GM19438 (cell line): Measurements from ENCODE around the gene GCLM.
"Not testable (repeated sequence)": the region's sequence is repeated elsewhere in the genome, so short reads cannot be mapped to it uniquely, and the experiment has no call there.

Source experiments
- ATAC-seq: cut with Tn5 transposase; IDR thresholded peaks from one replicate; pipeline ENCODE4 v1.9.1; 2021; ENCODE audit warnings: low read depth; ENCODE audit not compliant: unreplicated experiment

The GCLM gene

GRCh38 chr1:93899543-93900207 is 9.6 kb downstream of the GCLM start:
- no peak for ATAC-seq

DNA sequence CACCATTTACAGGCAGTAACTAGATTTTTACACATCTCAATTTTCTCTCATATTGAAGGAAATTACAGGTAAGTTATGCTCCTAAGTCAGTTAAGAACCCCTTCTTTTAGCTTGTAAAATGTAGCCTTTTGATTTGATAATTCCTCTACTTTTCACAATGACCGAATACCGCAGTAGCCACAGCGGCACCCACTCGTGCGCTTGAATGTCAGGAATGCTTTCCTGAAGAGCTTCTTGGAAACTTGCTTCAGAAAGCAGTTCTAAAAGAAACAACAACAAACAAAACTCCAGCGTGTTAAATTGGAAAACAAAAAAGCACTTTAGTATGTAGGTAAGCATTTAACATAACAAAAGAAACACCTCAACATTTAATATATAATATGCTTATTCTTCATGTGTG is 20.3 kb downstream of the GCLM start:
- no peak for ATAC-seq

DNA sequence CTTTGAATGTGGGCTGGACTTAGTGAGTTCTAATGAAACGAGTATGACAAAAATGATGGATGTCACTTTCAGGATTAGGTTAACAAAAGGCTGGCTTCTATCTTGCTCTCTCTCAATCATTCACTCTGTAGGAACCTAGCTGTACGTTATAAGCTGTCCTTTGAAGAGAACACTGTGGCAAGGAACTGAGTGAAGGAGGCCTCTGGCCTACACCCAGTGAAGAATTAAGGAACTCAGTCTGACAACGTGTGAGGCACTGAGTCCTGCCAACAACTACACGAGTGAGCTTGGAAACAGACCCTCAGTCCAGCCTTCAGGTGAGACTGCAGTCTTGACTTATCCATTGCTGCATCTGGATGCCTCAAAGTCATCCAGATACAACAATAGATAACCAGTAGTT is 27.0 kb downstream of the GCLM start:
- no peak for ATAC-seq

DNA sequence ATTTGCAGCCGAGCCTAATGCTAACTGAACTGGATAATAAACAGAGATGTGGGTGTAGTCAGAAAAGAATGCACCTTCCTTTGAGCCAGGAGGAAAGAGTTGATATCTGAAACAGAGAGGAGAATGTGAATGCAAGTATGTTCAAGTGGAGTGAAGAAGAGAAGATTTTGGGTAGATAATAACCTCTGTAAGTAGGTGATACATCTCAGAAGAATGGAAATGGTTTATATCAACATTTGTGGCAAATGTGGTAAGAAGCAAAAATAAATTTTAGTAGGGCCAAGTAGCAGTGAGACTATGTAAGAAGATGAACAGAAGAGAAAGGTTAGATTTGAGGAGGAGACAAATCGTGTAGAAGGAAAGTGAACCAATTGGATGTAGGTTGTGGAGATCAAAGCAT is 28.5 kb downstream of the GCLM start:
- no peak for ATAC-seq

- peak; percentile 97 for ATAC-seq
Observed at GRCh38 chr1:93878889-93879586, 30.2 kb downstream of the GCLM start, which contains the start of gene DNTTIP2. Gene DNTTIP2, minus strand, starts transcription at chr1:93879206. Its CDS starts 58 bp downstream, at chr1:93879148.

DNA sequence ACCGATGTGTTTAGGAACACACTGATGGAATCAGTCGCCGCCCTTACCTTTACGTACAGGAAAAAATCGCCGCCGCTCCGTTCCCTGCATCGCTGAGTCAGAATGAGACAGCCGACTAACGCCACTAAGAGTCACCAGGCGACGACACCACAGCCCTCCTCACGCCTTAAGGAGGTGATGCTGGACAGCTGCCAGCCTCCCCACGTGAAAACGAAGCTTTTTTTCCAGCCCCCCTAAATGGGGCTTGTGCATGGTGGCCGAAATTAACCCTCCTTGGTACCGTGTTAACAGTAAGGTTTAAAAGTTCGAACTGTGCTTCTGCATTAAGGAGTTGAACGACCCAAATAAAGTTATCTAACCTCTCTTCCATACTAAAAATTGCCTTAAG is 30.7 kb downstream of the GCLM start:
- peak; percentile 46 for ATAC-seq

DNA sequence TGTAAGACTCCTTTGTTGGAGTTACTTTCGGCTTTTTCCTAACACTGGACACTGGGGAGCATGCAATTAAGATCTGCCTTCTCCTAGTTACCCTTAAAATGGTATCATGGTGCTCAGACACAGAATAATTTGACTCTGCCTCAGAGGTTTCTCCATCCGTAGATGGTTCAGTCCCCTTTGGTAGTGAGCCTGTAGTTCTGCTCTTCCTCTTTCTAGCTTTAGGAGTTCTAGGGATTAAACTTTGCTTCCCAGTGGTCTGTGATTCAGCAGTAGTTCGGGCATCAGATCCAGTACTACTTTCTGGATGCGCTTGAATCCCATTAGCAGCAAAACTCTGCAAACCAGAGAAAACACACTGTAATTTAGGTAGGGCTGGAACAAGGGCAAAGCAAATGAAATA is 31.7 kb downstream of the GCLM start:
- ATAC-seq: no peak

DNA sequence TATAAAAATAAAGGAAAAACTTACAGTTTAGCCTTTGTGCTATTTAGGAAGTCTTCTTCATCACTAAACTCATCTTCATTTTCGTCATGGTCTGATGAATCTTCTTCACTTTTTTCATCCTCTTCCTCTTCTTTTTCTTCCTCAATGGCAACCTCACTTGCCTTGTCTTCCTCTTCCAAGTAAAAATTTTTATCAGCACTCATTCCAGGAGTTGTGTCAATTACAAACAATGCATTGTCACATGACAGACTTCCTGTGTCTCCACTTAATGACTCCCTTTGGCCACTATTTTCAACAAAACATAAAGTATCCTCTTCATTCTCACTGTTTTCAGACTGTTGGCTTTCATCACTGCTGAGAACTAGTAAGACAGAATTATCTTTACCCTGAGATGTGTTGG is 33.0 kb downstream of the GCLM start:
- no peak for ATAC-seq

DNA sequence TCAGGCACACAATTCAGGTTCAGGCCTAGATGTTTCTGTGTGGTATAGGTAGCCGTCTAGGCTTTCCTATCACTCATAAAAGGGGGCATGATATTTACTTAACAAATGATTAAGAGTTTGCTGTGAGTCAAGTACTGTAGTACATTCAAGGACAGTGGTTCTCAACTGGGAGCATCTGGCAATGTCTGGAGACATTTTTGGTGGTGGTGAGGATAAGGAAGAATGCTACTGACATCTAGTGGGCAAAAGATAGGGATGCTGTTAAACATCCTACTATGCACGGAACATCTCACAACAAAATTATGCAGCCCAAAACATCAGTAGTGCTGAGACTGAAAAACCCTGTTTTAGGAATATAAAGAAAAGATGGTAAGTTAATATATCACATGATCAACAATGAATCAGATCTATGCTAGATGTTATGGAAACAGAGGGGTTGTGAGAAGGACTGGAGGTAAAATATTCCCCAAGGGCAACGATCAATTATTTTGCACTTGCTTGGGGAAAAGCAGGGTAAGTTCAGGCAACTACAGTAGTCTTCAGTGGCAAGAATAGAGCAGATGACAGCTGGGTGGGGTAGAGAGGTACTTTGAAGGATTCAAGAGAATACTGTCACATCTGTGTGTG is 35.1 kb downstream of the GCLM start:
- no peak for ATAC-seq

DNA sequence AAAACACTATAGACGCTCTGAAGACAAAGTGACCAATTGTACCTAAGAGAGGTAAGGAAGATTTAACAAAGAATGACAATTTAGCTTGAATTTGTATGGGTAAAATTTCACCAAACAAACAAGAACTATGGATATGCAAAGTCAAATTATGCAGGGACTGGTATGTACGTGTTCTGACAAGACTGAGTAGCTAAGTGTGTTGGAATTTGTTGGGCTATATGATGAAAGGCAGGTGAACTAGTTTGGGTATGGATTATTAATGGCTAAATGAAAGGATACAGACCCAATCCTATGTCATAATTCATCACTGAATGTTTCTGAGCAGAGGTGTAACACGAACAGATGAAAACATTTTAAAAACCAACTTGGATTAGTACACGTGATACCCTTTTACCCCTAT is 37.9 kb downstream of the GCLM start:
- no peak for ATAC-seq

DNA sequence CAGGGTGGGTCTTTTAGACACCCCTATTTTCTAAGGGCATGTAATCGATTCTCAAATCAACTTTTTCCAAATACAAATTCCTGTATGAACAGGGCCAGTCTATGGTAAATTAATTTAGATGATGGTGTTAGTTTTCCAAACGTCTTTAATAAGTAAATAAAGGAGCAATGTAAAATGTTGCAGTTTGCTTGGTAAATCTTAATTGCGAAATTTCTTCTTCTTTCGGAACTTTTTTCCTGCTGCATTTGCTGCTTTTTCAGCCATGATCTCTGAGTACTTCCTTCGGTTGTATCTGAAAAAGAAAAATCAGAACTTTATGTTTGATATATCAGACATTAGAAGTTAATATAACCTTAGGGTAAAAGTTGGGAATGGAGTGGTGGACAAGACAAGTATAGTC is 39.6 kb downstream of the GCLM start:
- no peak for ATAC-seq

DNA sequence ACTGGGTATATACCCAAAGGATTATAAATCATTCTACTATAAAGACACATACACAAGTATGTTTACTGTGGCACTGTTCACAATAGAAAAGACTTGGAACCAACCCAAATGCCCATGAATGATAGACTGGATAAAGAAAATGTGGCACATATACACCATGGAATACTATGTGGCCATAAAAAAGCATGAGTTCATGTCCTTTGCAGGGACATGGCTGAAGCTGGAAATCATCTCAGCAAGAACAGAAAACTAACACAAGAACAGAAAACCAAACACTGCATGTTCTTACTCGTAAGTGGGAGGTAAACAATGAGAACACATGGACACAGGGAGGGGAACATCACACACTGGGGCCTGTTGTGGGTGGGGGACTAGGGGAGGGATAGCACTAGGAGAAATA is 40.7 kb downstream of the GCLM start:
- not testable (repeated sequence) for ATAC-seq

GRCh38 chr1:93865253-93865652 is 44.0 kb downstream of the GCLM start:
- no peak for ATAC-seq

GRCh38 chr1:93864175-93864574 is 45.1 kb downstream of the GCLM start:
- no peak for ATAC-seq

GRCh38 chr1:93857653-93858052 is 51.6 kb downstream of the GCLM start:
- ATAC-seq: not testable (repeated sequence)

- not testable (repeated sequence) for ATAC-seq
Observed at GRCh38 chr1:93855983-93856382, 53.2 kb downstream of the GCLM start.

DNA sequence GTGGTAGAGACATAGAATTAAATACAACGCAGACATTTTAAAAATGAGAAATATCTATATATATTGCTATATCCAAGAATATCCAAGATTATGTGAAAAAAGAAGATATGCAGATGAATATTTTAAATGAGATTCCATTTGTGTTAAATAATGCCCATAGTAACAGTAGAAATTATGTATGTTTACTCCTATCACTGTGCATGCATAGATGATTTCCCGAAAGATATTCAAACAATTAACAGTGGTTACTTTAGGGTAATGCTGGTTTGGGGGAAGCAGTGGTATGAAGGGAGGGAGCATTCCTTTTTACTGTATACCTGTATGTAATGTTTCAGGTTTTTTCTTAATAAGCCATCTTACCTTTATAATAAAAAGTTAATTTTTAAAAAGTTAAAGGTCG is 55.3 kb downstream of the GCLM start:
- ATAC-seq: no peak

DNA sequence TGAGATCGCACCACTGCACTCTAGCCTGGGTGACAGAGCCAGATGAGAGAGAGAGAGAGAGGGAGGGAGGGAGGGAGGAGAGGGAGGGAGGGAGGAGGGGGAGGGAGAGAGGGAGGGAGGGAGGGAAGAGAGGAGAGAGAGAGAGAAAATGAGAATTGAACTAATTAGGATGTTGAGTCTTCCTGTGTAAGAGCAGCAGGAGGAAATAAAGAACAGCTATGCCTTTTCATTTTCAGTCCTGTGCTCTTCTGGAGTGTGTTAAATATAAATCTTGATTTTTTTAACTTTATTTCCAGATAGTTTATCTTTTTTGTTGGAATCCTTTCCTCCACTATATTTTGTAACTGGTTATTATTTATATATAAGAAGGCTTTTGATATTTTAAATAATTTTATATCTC is 57.4 kb downstream of the GCLM start:
- ATAC-seq: no peak

DNA sequence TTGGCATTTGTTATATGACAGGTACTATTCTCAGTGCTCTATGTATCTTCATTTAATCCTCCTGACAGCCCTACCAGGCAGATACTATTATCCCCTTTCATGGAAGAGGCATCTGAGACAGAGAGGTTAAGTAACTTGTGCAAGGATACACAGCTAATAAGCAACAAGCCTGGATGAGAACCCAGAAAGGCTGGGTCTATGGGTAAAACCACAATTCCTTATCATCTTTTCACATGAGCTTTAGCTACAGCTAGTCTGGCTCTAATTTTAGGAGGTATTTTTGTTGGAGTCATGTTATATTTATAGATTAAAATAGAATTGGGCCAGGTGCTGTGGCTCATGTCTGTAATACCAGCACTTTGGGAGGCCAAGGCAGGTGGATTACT is 57.9 kb downstream of the GCLM start:
- no peak for ATAC-seq

DNA sequence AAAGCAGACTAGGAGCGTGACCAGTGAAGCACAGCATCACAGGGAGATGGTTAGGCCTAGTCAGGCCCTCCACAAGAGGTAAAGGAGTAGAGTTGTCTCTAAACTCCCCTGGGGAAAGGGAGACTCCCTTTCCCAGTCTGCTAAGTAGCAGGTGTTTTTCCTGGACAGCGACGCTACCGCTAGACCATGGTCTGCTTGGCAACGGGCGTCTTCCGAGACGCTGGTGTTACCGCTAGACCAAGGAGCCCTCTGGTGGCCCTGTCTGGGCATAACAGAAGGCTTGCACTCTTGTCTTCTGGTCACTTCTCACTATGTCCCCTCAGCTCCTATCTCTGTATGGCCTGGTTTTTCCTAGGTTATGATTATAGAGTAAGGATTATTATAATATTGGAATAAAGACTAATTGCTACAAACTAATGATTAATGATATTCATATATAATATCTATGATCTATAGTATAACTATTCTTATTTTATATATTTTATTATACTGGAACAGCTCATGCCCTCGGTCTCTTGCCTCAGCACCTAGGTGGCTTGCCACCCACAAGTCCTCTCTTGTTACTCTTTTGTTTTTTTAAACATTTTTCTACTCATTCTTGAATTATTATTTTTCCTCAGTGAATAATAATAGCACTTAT is 58.4 kb downstream of the GCLM start:
- not testable (repeated sequence) for ATAC-seq

- ATAC-seq: no peak
Observed at GRCh38 chr1:93848350-93848883, 60.8 kb downstream of the GCLM start.
